MM.1S (cell line): ENCODE results near the gene C3orf18.

Experiments used
- CTCF ChIP-seq: fragments of 300-600 bp; sonication (generic); IDR thresholded peaks from 2 replicates; pipeline ENCODE4 v1.5.1; 2016; ENCODE audit warnings: antibody characterized with exemption, low read length, mixed read lengths
- EZH2 ChIP-seq: fragments of 300-600 bp; sonication (generic); optimal IDR thresholded peaks from 2 replicates; pipeline ENCODE3; 2017; ENCODE audit warnings: low read depth, mild to moderate bottlenecking, antibody characterized with exemption, low read length, mixed read lengths
- EZH2phosphoT487 ChIP-seq: fragments of 300-600 bp; sonication (generic); IDR thresholded peaks from 2 replicates; pipeline ENCODE4 v1.6.1; 2018; ENCODE audit warnings: antibody characterized with exemption, low read length

GRCh38 chr3:50571486-50571885 is 3.9 kb upstream of the C3orf18 start:
- TF ChIP-seq EZH2 = no peak
- TF ChIP-seq CTCF = no peak
- TF ChIP-seq EZH2phosphoT487 = no peak
